ENCODE measurements around the gene RSBN1L. TPM values are rescaled to one million over a fixed set of nuclear protein-coding genes. Genes with fewer than 3 reads are reported as not detected.

RSBN1L gene
- polyA plus RNA-seq, 1 donor from 2014 or later: 24.7 TPM

DNA sequence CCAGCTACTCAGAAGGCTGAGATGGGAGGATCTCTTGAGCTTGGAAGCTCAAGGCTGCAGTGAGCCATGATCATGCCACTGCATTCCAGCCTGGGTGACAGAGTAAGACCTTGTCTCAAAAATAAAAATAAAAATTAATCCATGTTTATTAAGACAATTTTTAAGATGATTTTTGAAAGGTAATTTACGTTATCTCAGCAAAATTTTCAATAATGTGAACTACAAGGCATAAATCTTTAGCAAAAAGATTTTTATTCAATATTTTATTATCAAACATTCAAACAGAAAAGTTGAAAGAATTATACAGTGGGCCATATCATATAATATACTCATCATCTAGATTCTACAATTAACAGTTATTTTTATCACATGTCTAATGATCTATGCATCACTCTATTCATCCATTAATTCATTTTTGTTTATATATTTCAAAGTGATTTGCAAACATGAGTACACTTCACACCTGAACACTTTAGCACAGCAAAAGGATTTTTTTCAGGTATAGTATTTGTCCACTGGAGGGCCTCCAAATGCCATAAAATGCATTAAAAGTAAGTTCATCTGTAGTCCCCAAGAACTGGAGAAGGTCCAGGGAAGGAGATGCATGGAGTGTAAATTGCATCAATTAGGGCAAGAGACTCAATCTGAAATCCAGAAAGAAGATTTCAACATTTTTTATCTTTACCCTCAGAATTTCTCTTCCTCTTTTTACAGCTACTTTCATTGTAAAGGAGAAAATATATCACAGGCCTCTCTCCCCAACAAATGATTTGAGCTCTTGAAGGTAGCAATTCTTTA, 38.6 kb upstream of the RSBN1L start:
- no peaks in the 10 kb centered on the region for H3K36me3 ChIP-seq (ENCODE audit: insufficient read depth, low read length)
- no peak overlapping the region for H2AFZ ChIP-seq (ENCODE audit: low read depth, low read length)
- H3K9me2 ChIP-seq (ENCODE audit: insufficient read depth, low read length): no peaks in the 10 kb centered on the region
- no peaks in the 10 kb centered on the region for H3K9me3 ChIP-seq (ENCODE audit: low read length)
- H3K4me3 ChIP-seq (ENCODE audit: low read length): no peak overlapping the region
- H3K27me3 ChIP-seq (ENCODE audit: insufficient read depth, low read depth, low read length): no peaks in the 10 kb centered on the region
- no peaks in the 10 kb centered on the region for H3K79me2 ChIP-seq (replicated peaks; ENCODE audit: insufficient read depth, low read length)
- no peak overlapping the region for H3K4me2 ChIP-seq (ENCODE audit: low read length)
- no peaks in the 10 kb centered on the region for H3F3A ChIP-seq (ENCODE audit: insufficient read depth, low read length, poor library complexity, severe bottlenecking)
- TF ChIP-seq, protein P1, sequence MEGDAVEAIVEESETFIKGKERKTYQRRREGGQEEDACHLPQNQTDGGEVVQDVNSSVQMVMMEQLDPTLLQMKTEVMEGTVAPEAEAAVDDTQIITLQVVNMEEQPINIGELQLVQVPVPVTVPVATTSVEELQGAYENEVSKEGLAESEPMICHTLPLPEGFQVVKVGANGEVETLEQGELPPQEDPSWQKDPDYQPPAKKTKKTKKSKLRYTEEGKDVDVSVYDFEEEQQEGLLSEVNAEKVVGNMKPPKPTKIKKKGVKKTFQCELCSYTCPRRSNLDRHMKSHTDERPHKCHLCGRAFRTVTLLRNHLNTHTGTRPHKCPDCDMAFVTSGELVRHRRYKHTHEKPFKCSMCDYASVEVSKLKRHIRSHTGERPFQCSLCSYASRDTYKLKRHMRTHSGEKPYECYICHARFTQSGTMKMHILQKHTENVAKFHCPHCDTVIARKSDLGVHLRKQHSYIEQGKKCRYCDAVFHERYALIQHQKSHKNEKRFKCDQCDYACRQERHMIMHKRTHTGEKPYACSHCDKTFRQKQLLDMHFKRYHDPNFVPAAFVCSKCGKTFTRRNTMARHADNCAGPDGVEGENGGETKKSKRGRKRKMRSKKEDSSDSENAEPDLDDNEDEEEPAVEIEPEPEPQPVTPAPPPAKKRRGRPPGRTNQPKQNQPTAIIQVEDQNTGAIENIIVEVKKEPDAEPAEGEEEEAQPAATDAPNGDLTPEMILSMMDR (IDR thresholded peaks at IDR 0.05; ENCODE audit: poor library complexity, severe bottlenecking): peak; percentile 80
- TF ChIP-seq RAD21 (conservative IDR thresholded peaks at IDR 0.05) (peak; percentile 82), SMC3 (conservative IDR thresholded peaks at IDR 0.05; ENCODE audit: poor library complexity) (peak; percentile 84), MXI1 (conservative IDR thresholded peaks at IDR 0.05; ENCODE audit: poor library complexity, severe bottlenecking) (no peak)
- H3K9ac ChIP-seq (ENCODE audit: low read length): no peak overlapping the region
- no peaks in the 10 kb centered on the region for H4K20me1 ChIP-seq (ENCODE audit: insufficient read depth)
- H3K27ac ChIP-seq (ENCODE audit: low read length): no peak overlapping the region

DNA sequence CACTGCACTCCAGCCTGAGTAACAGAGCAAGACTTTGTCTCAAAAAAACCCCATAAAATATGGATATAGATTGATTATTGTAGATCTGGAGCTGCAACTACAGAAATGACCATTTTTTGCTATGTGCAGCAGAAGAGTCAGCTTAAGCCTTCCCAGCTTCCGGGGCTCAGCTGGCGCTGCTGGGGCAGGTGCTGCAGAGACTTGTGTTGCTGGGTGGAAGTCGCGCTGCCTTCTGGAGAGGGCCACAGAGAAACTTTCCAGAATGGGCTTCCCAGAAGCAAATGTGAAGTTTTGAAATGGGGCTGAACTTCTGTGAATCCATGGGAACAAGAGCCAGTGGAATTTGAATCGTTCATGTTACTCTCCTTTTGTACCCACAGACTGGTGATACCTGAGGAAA, 37.3 kb upstream of the RSBN1L start:
- Histone ChIP-seq H3K4me3 (ENCODE audit: low read length) (no peak overlapping the region), H3K9me2 (ENCODE audit: insufficient read depth, low read length) (no peaks in the 10 kb centered on the region), H3K4me2 (ENCODE audit: low read length) (no peak overlapping the region), H3K9me3 (ENCODE audit: low read length) (no peaks in the 10 kb centered on the region), H3K27me3 (ENCODE audit: insufficient read depth, low read depth, low read length) (no peaks in the 10 kb centered on the region), H3K36me3 (ENCODE audit: insufficient read depth, low read length) (no peaks in the 10 kb centered on the region), H4K20me1 (ENCODE audit: insufficient read depth) (no peaks in the 10 kb centered on the region), H3K27ac (ENCODE audit: low read length) (no peak overlapping the region), H2AFZ (ENCODE audit: low read depth, low read length) (no peak overlapping the region), H3K9ac (ENCODE audit: low read length) (no peak overlapping the region), H3F3A (ENCODE audit: insufficient read depth, low read length, poor library complexity, severe bottlenecking) (no peaks in the 10 kb centered on the region), H3K79me2 (replicated peaks; ENCODE audit: insufficient read depth, low read length) (no peaks in the 10 kb centered on the region)
- TF ChIP-seq TAF1 (IDR thresholded peaks at IDR 0.05; ENCODE audit: low read depth): no peak
- no peak for TF ChIP-seq RAD21 (conservative IDR thresholded peaks at IDR 0.05)
- TF ChIP-seq, protein P1 (IDR thresholded peaks at IDR 0.05; ENCODE audit: poor library complexity, severe bottlenecking): no peak
- no peak for TF ChIP-seq EZH2 (IDR thresholded peaks at IDR 0.05; ENCODE audit: borderline replicate concordance, insufficient read depth, low read length, poor library complexity, severe bottlenecking)
- no peak for TF ChIP-seq POLR2AphosphoS5 (IDR thresholded peaks at IDR 0.05)
- TF ChIP-seq, protein P2, sequence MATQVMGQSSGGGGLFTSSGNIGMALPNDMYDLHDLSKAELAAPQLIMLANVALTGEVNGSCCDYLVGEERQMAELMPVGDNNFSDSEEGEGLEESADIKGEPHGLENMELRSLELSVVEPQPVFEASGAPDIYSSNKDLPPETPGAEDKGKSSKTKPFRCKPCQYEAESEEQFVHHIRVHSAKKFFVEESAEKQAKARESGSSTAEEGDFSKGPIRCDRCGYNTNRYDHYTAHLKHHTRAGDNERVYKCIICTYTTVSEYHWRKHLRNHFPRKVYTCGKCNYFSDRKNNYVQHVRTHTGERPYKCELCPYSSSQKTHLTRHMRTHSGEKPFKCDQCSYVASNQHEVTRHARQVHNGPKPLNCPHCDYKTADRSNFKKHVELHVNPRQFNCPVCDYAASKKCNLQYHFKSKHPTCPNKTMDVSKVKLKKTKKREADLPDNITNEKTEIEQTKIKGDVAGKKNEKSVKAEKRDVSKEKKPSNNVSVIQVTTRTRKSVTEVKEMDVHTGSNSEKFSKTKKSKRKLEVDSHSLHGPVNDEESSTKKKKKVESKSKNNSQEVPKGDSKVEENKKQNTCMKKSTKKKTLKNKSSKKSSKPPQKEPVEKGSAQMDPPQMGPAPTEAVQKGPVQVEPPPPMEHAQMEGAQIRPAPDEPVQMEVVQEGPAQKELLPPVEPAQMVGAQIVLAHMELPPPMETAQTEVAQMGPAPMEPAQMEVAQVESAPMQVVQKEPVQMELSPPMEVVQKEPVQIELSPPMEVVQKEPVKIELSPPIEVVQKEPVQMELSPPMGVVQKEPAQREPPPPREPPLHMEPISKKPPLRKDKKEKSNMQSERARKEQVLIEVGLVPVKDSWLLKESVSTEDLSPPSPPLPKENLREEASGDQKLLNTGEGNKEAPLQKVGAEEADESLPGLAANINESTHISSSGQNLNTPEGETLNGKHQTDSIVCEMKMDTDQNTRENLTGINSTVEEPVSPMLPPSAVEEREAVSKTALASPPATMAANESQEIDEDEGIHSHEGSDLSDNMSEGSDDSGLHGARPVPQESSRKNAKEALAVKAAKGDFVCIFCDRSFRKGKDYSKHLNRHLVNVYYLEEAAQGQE (IDR thresholded peaks at IDR 0.05; ENCODE audit: borderline replicate concordance): no peak
- no peak for TF ChIP-seq SMC3 (conservative IDR thresholded peaks at IDR 0.05; ENCODE audit: poor library complexity)
